ENCODE measurements around the gene ALDH1B1. TPM values are rescaled to one million over a fixed set of nuclear protein-coding genes. Genes with fewer than 3 reads are reported as not detected.
A peak's percentile ranks its signal among the peaks of the same experiment; 100 is the strongest.

Gene ALDH1B1
- polyA plus RNA-seq, 1 of the 3 experiments (the other 2 are of a cell fraction), result 16.5 TPM

- POLR2A ChIA-PET, result no interaction called here
- WGBS (ENCODE audit: low lambda C conversion rate), result 66% methylated on average over 8 of the region's 8 CpGs
- no peaks in the 10 kb centered on the region for H3K9me2 ChIP-seq
- no peak overlapping the region; a peak in 1 of 4 replicates for H3K4me3 ChIP-seq (ENCODE audit: low read depth in 2 of 2, low read length in 1 of 2)
- H3K4me1 ChIP-seq (ENCODE audit: control insufficient read depth in 1 of 2, insufficient read depth in 2 of 2, low read depth in 1 of 2, low read length in 1 of 2), result peaks cover 3 to 57% of the 10 kb centered on the region in 2 experiments; a peak in 1 of 4 replicates
- H4K20me1 ChIP-seq (ENCODE audit: insufficient read depth), result no peaks in the 10 kb centered on the region
- H3K9me3 ChIP-seq, result no peaks in the 10 kb centered on the region
- DNase-seq, result peak; percentile 68
- CTCF ChIA-PET, result interaction anchor here (0.6 to 10.2 kb wide), 23 partner anchors 8 to 544 kb away, joined by 3 to 93 read pairs (median 3); partner anchors contain the start of gene ALDH1B1
- no peak overlapping the region for H3K9ac ChIP-seq
- H3K4me2 ChIP-seq, result no peak overlapping the region
- H2AFZ ChIP-seq (ENCODE audit: low read depth), result no peak overlapping the region
- peak overlapping the region in 1 of 2 experiments; percentile 52; a peak in 2 of 4 replicates for H3K27ac ChIP-seq (ENCODE audit: low read depth in 2 of 2, low read length in 1 of 2)
- no peaks in the 10 kb centered on the region for H3K79me2 ChIP-seq (ENCODE audit: insufficient read depth)
- H3K36me3 ChIP-seq (replicated peaks in 1 of 2; ENCODE audit: control insufficient read depth in 1 of 2, insufficient read depth in 2 of 2, low read length in 1 of 2), result no peaks in the 10 kb centered on the region
- TF ChIP-seq IRF3 (IDR thresholded peaks at IDR 0.05; ENCODE audit: low read depth, low read length), result no peak
- TF ChIP-seq ZBTB33 (IDR thresholded peaks at IDR 0.05; ENCODE audit: borderline replicate concordance, low read depth), result no peak
- TF ChIP-seq GATA2 (CRISPR knock-in tag; IDR thresholded peaks at IDR 0.05), result peak; percentile 58
- TF ChIP-seq SIN3A (IDR thresholded peaks at IDR 0.05; ENCODE audit: borderline replicate concordance, low read depth, low read length), result no peak
- no peak for TF ChIP-seq TAF1 (IDR thresholded peaks at IDR 0.05; ENCODE audit: borderline replicate concordance, low read depth, low read length)
- no peak for TF ChIP-seq USF2 (IDR thresholded peaks at IDR 0.05; ENCODE audit: borderline replicate concordance, low read depth, low read length)
- peak; percentile 22; the same call in 1 of the 2 replicates for TF ChIP-seq SMC3 (IDR thresholded peaks at IDR 0.05; ENCODE audit: low read depth, low read length)
- no peak for TF ChIP-seq EZH2phosphoT487 (IDR thresholded peaks at IDR 0.05; ENCODE audit: borderline replicate concordance, low read depth)
- no peak for TF ChIP-seq FOXJ3 (CRISPR knock-in tag; IDR thresholded peaks at IDR 0.05)
- no peak for TF ChIP-seq EP300 (IDR thresholded peaks at IDR 0.05; ENCODE audit: borderline replicate concordance in 1 of 2, low read depth in 1 of 2, low read length in 1 of 2)
- TF ChIP-seq MEF2A (IDR thresholded peaks at IDR 0.05; ENCODE audit: borderline replicate concordance, low read depth), result no peak
- no peak for TF ChIP-seq RFX5 (IDR thresholded peaks at IDR 0.05; ENCODE audit: low read length)
- TF ChIP-seq USF1 (IDR thresholded peaks at IDR 0.05; ENCODE audit: borderline replicate concordance, low read depth), result no peak
- no peak for TF ChIP-seq CHD2 (IDR thresholded peaks at IDR 0.05; ENCODE audit: low read length, partially characterized antibody)
- peak; percentile 54 for TF ChIP-seq RAD21 (IDR thresholded peaks at IDR 0.05; ENCODE audit: low read length)
- no peak for TF ChIP-seq YY1 (IDR thresholded peaks at IDR 0.05; ENCODE audit: low read depth)
- no peak for TF ChIP-seq TCF12 (IDR thresholded peaks at IDR 0.05)
- no peak for TF ChIP-seq NRF1 (IDR thresholded peaks at IDR 0.05; ENCODE audit: low read depth, low read length)
- TF ChIP-seq CTCF (IDR thresholded peaks at IDR 0.05), result peak; percentile 65
- TF ChIP-seq NFIC (IDR thresholded peaks at IDR 0.05; ENCODE audit: borderline replicate concordance), result no peak
- TF ChIP-seq PBX3 (IDR thresholded peaks at IDR 0.05), result no peak
- no peak for TF ChIP-seq MXI1 (IDR thresholded peaks at IDR 0.05; ENCODE audit: low read depth, low read length)
- TF ChIP-seq RXRA (IDR thresholded peaks at IDR 0.05; ENCODE audit: borderline replicate concordance, low read depth), result no peak
- peaks cover 17% of the 10 kb centered on the region for H3K27me3 ChIP-seq (ENCODE audit: insufficient read depth)
- H3F3A ChIP-seq (replicated peaks; ENCODE audit: insufficient read depth), result no peaks in the 10 kb centered on the region
Observed at GRCh38 chr9:38417003-38417945, 24.8 kb downstream of the ALDH1B1 start.
